ENCODE measurements around the gene SIM2.
A peak's percentile ranks its signal among the peaks of the same experiment; 100 is the strongest.

The SIM2 gene

GRCh38 chr21:36741506-36741905 is 42.6 kb downstream of the SIM2 start:
- DNase-seq = no peak

DNA sequence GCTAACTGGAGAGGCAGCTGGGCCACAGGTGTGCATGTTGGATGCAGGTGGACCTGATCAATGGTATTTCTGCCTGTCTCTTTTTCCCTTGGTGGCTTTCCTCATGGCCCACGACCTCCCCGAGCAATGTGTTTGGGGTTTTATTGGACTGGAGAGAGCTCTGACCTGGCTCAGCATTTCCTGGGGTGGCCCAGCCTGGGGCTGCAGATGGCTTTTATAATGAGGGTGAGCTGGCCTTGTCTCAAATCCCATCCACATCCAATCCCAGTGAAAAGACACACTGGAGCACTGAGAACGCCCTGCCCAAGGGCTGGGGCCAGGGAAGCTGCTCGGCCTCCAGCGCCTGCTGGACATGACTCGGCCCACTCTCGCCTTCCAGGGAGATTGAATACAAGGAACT is 44.1 kb downstream of the SIM2 start:
- DNase-seq = no peak

DNA sequence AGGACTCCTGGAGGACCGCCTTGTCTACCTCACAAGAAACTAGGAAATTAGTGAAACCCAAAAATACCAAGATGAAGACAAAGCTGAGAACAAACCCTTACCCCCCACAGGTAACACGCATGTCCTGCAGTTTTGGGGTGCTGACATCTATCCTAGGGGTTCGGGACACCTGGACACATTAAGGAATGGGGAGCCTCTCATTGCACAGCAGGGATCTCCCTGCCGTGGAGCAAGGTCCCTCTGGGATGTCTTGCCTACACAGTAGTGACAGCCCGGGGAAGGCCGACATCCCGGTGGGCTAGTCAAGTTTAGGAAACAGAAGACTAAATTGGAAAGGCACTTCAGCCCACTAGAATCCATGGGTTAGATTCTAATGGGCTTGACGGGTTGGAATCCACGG is 44.5 kb downstream of the SIM2 start:
- DNase-seq = no peak

DNA sequence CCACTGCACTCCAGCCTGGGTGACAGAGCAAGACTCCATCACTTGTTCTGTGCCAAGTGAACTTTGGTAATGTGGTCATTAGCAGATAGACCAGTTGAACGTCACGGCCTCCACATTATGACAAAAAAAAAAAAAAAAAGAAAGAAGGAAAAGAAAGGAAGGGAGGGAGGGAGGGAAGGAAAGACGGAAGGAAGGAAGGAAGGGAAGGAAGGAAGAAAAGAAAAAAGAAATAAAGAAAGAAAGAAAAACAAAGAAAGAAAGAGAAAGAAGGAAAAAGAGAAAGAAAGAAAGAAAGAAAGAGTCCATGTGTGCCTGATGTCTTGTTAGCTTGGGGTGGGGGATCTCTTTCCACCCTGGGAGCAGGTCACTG is 45.3 kb downstream of the SIM2 start:
- no peak for DNase-seq

DNA sequence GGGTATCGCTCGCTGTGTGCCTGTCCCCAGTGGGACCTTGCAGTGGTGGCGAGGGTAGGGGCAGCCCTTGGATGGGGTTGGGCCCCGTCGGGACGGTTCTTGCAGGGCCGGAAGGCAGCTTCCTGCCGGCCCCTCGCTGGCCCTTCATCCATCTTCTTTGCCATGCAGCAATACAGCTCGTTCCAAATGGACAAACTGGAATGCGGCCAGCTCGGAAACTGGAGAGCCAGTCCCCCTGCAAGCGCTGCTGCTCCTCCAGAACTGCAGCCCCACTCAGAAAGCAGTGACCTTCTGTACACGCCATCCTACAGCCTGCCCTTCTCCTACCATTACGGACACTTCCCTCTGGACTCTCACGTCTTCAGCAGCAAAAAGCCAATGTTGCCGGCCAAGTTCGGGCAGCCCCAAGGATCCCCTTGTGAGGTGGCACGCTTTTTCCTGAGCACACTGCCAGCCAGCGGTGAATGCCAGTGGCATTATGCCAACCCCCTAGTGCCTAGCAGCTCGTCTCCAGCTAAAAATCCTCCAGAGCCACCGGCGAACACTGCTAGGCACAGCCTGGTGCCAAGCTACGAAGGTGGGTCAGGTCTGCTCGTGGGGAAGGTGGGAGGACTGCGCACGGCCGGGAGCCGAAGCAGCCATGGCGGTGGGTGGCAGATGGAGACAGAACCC is 45.8 kb downstream of the SIM2 start:
- no peak for DNase-seq

- no peak for DNase-seq
These were observed 46.5 kb downstream of the SIM2 start for GRCh38 chr21:36745459-36745858.

DNA sequence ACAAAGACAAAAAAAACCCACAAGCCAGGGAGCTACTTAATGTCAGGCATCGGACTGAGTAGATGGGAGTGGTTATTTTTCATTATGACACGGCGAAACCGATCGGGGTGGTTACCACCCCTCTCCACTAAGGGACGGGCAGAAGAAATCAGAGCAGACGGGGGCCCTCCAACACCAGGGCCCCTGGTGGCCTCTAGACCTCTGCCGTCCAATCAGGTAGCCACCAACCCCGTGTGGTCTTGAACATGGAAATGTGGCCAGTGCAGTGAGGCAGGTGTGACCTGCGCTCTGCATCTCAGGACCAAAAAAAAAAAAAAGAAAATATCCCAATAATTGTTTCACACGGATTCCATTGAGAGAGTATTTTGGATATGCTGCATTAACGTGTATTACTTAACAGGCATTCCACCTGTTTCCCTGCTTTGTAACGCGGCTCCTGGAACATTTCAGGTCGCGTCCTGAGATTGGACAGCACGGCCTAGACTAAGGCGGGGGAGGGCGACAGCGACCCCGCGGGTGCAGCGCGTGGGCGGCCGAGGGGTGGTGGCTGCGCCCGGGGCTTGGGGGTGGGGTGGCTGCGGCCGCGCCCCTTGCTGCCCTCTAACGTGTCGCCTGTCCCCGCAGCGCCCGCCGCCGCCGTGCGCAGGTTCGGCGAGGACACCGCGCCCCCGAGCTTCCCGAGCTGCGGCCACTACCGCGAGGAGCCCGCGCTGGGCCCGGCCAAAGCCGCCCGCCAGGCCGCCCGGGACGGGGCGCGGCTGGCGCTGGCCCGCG is 48.3 kb downstream of the SIM2 start:
- DNase-seq = no peak

DNA sequence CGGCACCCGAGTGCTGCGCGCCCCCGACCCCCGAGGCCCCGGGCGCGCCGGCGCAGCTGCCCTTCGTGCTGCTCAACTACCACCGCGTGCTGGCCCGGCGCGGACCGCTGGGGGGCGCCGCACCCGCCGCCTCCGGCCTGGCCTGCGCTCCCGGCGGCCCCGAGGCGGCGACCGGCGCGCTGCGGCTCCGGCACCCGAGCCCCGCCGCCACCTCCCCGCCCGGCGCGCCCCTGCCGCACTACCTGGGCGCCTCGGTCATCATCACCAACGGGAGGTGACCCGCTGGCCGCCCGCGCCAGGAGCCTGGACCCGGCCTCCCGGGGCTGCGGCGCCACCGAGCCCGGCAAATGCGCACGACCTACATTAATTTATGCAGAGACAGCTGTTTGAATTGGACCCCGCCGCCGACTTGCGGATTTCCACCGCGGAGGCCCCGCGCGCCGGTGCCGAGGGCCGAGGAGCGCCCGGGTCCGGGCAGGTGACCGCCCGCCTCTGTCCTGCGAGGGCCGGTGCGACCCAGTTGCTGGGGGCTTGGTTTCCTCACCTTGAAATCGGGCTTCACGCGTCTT is 49.0 kb downstream of the SIM2 start:
- DNase-seq = peak; percentile 47

DNA sequence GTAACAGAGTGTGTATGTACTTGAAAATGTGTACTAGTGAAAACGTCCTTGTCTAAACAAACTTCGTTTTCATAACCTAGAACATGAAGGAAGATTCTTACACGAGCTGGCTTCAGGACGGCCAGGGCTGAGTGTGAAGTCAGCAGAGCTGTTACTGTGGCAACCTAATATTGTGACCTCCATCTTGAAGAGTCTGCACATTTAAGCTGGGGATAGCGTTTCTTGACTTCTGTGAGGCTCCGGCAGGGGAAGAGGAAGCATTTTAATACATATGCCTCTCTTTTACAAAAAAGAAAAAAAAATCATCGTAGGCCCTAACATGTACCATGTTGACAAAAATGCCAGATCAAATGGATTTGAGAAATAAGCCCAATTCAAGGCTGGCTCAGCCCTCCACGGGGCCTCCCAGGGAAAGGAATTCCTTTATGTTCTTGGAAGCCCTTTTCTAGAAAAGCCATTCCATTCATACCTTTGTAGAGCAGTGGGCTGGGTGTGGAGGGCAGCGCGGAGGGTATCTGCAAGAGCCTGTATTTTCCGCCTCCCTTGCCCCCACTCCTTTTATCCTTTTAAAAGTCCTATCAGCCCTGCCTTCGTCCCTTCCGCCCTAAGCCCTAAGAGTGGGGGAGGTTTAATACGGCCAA is 51.1 kb downstream of the SIM2 start:
- no peak for DNase-seq

- no peak for DNase-seq
These were observed 51.7 kb downstream of the SIM2 start for GRCh38 chr21:36750576-36750959.

DNA sequence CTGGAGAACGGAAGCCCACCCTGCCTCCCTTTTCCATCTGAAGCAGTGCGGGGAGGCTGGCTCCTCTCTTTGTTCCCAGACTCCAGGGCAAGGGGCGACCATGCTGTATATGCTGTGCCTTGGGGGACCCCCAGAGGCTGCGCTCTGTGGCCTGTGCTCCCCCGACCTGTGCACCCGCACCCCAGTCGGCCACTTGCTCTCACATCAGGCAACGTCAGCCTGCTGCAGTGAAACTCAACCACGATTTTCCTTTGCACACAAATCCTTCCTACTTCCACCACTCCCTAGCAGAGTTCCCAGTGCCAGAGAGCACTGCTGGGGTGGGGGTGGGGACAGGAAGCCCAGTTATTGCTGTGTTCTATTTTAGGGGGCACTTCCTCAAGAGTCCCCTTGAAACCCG is 52.5 kb downstream of the SIM2 start:
- DNase-seq = no peak

GRCh38 chr21:36753556-36753955 is 54.6 kb downstream of the SIM2 start:
- peak; percentile 82 for DNase-seq

GRCh38 chr21:36754241-36754898 is 55.5 kb downstream of the SIM2 start:
- no peak for DNase-seq

DNA sequence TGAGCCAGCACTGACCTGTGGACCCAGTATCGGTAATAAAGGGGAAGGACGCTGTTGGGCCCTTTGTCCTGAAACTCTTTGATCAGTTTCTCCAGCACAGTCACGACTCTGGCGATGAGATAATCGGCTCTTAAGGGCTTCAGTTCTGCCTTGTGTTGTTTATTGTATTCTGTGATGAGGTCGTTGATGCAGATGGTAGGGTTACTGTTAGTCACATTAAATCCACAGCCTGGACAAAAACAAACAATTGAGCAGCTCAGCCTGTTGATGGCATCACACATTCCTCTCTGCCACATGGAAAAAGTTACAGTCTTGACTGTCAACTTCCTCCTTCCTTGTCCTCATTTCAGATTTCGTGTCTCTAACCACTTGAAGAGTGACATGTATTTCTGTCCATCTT is 57.6 kb downstream of the SIM2 start:
- DNase-seq = peak; percentile 52

- no peak for DNase-seq
These were observed 58.3 kb downstream of the SIM2 start for GRCh38 chr21:36757196-36757595.

DNA sequence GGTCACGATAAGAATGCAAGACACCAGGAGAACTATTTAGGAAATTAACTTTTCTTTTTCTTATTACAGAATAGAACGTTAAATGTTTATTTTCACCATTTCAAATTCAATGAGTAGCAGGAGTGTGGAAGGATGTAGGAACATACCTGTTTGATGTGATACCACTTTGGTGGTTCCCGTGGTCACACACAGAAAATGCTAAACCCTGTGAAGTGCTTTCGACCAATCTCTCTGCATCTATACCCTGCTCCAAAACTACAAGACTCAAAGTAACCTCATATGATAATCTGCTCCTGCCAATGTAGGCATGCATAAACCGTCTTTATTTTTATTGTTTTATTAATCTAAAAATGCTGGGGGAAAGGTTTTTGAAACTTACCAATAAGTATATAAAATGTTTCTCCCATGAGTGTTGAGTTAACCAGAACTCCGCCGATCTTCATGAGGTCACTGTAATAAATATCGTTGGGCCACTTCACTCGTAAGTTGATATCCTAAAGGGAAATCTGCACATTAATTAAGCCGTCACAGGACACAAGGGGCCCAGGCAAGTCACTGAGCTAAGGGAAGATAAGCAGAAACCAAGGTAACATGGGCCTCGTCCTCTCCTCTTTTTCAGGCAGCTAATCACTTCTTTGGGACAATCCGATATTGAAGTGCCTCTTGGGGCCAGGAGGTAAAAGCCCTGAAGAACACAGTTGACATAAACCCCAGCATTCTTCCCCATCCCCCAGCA is 60.6 kb downstream of the SIM2 start:
- DNase-seq = no peak

DNA sequence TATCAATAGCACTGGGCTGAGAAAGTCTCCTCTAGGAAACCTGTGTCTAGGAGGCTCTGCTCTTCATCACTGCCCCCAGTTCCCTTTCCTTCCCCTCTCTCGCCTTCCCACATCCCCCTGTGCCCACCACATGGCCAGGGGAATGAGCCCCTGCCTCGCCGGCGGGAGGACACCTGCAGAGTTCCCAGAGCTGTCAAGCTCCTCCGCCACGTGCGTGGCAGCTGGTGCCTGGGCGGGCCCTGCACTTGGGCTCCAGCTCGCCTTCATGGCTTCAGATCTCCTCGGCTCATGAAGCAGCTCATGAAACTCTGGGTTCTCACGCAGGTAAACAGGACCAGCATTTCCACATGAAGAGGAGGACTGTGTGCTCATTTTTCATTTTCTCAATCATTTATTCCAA is 62.8 kb downstream of the SIM2 start:
- DNase-seq = no peak

DNA sequence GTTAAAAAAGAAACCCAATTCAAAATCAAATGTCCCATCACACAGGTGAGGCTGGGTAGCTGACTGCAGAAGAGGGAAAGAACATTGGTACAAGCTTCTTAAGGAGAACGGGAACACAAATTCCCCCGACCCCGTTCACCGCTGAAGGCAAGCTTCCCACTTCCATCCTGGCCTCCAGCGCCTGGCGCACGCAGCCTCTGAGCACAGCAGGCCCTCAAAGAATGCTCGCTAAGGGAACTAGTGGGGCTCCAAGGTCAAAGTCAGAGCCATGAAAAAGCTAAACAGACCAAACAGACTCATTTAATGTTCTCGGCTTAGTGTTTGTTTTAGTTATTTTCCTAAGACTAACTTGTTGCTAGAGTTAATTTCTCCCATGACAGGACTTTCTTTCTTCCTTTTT is 63.7 kb downstream of the SIM2 start:
- DNase-seq = no peak

- DNase-seq = no peak
These were observed 64.4 kb downstream of the SIM2 start for GRCh38 chr21:36763305-36763704.

DNA sequence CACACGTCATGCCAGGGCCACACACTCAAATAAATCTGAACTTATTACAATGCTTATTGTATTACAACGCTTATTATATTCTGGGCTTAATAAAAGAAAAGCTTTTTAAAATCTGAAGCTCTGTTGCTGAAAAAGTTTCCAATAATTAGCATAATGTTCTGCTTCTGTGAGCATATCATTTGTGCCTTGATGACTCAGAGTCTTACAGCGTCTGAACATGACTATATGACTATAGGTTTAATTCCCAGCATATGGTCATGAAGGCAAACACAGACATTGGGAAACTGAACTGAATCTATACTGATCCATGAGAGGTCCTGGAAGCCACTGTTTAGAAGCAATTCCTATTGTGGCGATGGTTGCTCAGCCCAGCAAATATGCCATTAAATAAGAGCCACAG is 66.3 kb downstream of the SIM2 start:
- DNase-seq = no peak

GRCh38 chr21:36766511-36766910 is 67.6 kb downstream of the SIM2 start:
- DNase-seq = no peak

DNA sequence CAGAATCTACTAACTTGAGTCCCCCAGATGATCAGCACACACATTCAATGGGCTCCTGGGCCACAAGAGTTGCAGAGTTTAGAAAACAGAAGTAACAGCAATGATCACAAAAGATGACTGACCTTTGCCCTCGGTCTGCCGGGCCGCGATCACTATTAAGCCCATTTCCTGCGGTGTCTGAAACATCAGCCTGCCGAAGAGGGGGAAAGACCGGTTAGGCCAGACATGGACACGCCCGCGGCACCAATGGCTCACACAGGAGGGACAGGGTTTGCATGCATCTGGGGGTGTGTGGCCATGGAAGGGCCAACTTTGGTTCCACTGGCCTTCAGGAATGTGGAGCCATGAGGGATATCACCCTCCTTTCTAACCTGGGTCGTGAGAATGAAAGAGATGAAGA is 68.2 kb downstream of the SIM2 start:
- DNase-seq = no peak

DNA sequence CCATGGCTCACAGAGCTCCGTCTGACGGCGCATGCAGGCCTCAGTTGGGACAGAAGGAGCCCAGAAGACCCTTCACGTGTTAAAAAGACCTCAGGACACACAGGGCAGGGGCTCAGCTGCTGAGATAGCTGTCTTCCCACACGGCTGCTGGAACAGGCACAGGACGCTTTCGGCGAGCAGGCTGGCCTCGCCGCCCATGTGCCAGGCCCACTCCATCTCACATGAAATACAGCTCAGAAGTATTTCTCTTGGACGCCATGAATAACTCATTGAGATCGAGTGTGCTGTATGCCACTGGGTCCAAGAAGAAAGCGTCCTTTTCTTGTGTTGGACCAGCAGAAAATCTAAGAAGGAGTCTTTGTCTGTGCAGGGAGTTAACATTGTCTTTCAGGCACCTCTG is 69.6 kb downstream of the SIM2 start:
- DNase-seq = no peak

Data from EL (cell line).